ENCODE data around the gene RGSL1. TPM values are rescaled to one million over a fixed set of nuclear protein-coding genes. Genes with fewer than 3 reads are reported as not detected.

RGSL1 gene
- total RNA-seq, 1 donor = not detected

- TF ChIP-seq, protein P1, sequence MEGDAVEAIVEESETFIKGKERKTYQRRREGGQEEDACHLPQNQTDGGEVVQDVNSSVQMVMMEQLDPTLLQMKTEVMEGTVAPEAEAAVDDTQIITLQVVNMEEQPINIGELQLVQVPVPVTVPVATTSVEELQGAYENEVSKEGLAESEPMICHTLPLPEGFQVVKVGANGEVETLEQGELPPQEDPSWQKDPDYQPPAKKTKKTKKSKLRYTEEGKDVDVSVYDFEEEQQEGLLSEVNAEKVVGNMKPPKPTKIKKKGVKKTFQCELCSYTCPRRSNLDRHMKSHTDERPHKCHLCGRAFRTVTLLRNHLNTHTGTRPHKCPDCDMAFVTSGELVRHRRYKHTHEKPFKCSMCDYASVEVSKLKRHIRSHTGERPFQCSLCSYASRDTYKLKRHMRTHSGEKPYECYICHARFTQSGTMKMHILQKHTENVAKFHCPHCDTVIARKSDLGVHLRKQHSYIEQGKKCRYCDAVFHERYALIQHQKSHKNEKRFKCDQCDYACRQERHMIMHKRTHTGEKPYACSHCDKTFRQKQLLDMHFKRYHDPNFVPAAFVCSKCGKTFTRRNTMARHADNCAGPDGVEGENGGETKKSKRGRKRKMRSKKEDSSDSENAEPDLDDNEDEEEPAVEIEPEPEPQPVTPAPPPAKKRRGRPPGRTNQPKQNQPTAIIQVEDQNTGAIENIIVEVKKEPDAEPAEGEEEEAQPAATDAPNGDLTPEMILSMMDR (IDR thresholded peaks at IDR 0.05; ENCODE audit: extremely low read depth, low read depth, low read length) = no peak
- Histone ChIP-seq H3K27ac (ENCODE audit: low read depth, low read length) (no peak overlapping the region), H2AFZ (ENCODE audit: low read length) (no peak overlapping the region), H3K4me2 (ENCODE audit: insufficient read depth, low read length) (no peak overlapping the region), H3K4me1 (ENCODE audit: insufficient read depth, low read length) (no peaks in the 10 kb centered on the region), H3K4me3 (ENCODE audit: insufficient read depth, low read length) (no peak overlapping the region), H3K9me3 (ENCODE audit: low read depth, low read length) (peaks cover 2% of the 10 kb centered on the region), H3K79me2 (ENCODE audit: insufficient read depth, low read length) (no peaks in the 10 kb centered on the region), H3K27me3 (ENCODE audit: insufficient read depth, low read length) (no peaks in the 10 kb centered on the region), H3K36me3 (ENCODE audit: insufficient read depth, low read length) (no peaks in the 10 kb centered on the region), H4K20me1 (ENCODE audit: insufficient read depth, low read length) (no peaks in the 10 kb centered on the region)
- DNase-seq (ENCODE audit: insufficient read length, low spot score, missing footprints) = no peak
These were observed 105.5 kb downstream of the RGSL1 start for GRCh38 chr1:182555493-182555892.

GRCh38 chr1:182556279-182556678, 106.3 kb downstream of the RGSL1 start:
- Histone ChIP-seq H3K36me3 (ENCODE audit: insufficient read depth, low read length) (no peaks in the 10 kb centered on the region), H3K27me3 (ENCODE audit: insufficient read depth, low read length) (no peaks in the 10 kb centered on the region), H3K4me1 (ENCODE audit: insufficient read depth, low read length) (no peaks in the 10 kb centered on the region), H3K79me2 (ENCODE audit: insufficient read depth, low read length) (no peaks in the 10 kb centered on the region), H3K4me3 (ENCODE audit: insufficient read depth, low read length) (no peak overlapping the region), H3K4me2 (ENCODE audit: insufficient read depth, low read length) (no peak overlapping the region), H4K20me1 (ENCODE audit: insufficient read depth, low read length) (no peaks in the 10 kb centered on the region), H3K9me3 (ENCODE audit: low read depth, low read length) (peaks cover 2% of the 10 kb centered on the region), H2AFZ (ENCODE audit: low read length) (no peak overlapping the region), H3K27ac (ENCODE audit: low read depth, low read length) (no peak overlapping the region)
- no peak for DNase-seq (ENCODE audit: insufficient read length, low spot score, missing footprints)
- TF ChIP-seq, protein P1 (IDR thresholded peaks at IDR 0.05; ENCODE audit: extremely low read depth, low read depth, low read length) = no peak

DNA sequence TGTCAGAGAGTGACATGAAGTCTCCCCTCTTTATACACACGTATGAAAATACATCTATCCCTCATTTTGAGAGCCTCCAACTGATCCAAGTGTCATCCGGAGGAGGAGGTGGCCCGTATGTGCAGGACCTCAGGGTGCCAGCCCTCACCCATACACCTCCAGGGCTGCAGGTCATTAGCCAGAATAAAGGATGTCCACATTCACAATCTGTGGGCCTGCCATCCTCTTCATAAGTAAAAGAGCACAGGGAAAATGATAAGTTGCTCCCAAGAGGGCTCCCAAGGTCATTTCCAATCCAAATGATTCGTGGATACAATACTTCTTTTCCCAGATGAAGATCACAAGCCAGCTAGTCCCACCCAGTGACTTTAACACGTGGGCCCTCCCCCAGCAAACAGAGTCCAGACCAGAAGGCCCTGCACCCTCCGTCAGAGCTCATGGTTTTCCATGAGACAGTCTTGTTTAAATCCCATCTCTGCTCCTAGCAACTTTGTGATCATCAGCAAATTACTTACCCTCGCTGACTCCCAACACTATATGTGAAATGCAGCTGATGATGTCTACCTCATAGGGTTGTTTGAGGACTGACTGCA, 110.5 kb downstream of the RGSL1 start:
- Histone ChIP-seq H3K79me2 (ENCODE audit: insufficient read depth, low read length) (no peaks in the 10 kb centered on the region), H3K4me2 (ENCODE audit: insufficient read depth, low read length) (no peak overlapping the region), H3K4me1 (ENCODE audit: insufficient read depth, low read length) (no peaks in the 10 kb centered on the region), H3K9me3 (ENCODE audit: low read depth, low read length) (no peaks in the 10 kb centered on the region), H3K27ac (ENCODE audit: low read depth, low read length) (no peak overlapping the region), H2AFZ (ENCODE audit: low read length) (no peak overlapping the region), H3K27me3 (ENCODE audit: insufficient read depth, low read length) (no peaks in the 10 kb centered on the region), H3K36me3 (ENCODE audit: insufficient read depth, low read length) (no peaks in the 10 kb centered on the region), H4K20me1 (ENCODE audit: insufficient read depth, low read length) (no peaks in the 10 kb centered on the region), H3K4me3 (ENCODE audit: insufficient read depth, low read length) (no peak overlapping the region)
- TF ChIP-seq, protein P1 (IDR thresholded peaks at IDR 0.05; ENCODE audit: extremely low read depth, low read depth, low read length) = no peak
- no peak for DNase-seq (ENCODE audit: insufficient read length, low spot score, missing footprints)

DNA sequence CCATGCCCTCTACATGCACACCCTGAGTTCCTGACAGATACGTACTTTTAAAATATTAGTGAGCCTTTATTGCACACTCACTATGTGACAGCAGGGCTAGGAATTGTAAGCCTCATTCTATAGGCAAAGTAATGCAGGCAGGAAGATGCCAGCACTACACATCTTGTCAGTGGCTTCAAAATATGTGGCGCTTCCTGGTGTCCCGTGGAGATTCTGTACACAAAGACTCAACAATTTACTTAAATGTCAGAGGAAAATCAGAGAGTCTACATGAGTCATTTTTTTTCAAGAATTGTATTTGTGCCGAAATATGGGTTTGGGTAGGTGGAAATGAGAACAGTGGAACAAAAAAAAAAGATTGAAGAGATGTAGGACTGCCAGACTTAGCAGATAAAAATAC, 111.5 kb downstream of the RGSL1 start:
- Histone ChIP-seq H2AFZ (ENCODE audit: low read length) (no peak overlapping the region), H3K4me1 (ENCODE audit: insufficient read depth, low read length) (no peaks in the 10 kb centered on the region), H3K4me2 (ENCODE audit: insufficient read depth, low read length) (no peak overlapping the region), H3K79me2 (ENCODE audit: insufficient read depth, low read length) (no peaks in the 10 kb centered on the region), H3K36me3 (ENCODE audit: insufficient read depth, low read length) (no peaks in the 10 kb centered on the region), H3K4me3 (ENCODE audit: insufficient read depth, low read length) (no peak overlapping the region), H4K20me1 (ENCODE audit: insufficient read depth, low read length) (no peaks in the 10 kb centered on the region), H3K9me3 (ENCODE audit: low read depth, low read length) (no peaks in the 10 kb centered on the region), H3K27me3 (ENCODE audit: insufficient read depth, low read length) (no peaks in the 10 kb centered on the region), H3K27ac (ENCODE audit: low read depth, low read length) (no peak overlapping the region)
- TF ChIP-seq, protein P1 (IDR thresholded peaks at IDR 0.05; ENCODE audit: extremely low read depth, low read depth, low read length) = no peak
- no peak for DNase-seq (ENCODE audit: insufficient read length, low spot score, missing footprints)

Measured in osteoblast (primary cell).